Measurements from ENCODE around the gene JSRP1. TPM values are rescaled to one million over a fixed set of nuclear protein-coding genes. Genes with fewer than 3 reads are reported as not detected.

Gene JSRP1
- polyA plus RNA-seq, 1 donor from 2014 or later, result 1.4 TPM

GRCh38 chr19:2226840-2227360, 29.3 kb downstream of the JSRP1 start:
- no peaks in the 10 kb centered on the region for H3K27me3 ChIP-seq (ENCODE audit: insufficient read depth, low read depth, low read length)
- H3K36me3 ChIP-seq (ENCODE audit: insufficient read depth, low read length), result no peaks in the 10 kb centered on the region
- H3K4me2 ChIP-seq (ENCODE audit: low read length), result no peak overlapping the region
- no peak overlapping the region for H2AFZ ChIP-seq (ENCODE audit: low read depth, low read length)
- H3K9ac ChIP-seq (ENCODE audit: low read length), result no peak overlapping the region
- no peaks in the 10 kb centered on the region for H3K79me2 ChIP-seq (replicated peaks; ENCODE audit: insufficient read depth, low read length)
- no peak overlapping the region for H3K27ac ChIP-seq (ENCODE audit: low read length)
- no peaks in the 10 kb centered on the region for H4K20me1 ChIP-seq (ENCODE audit: insufficient read depth)
- H3F3A ChIP-seq (ENCODE audit: insufficient read depth, low read length, poor library complexity, severe bottlenecking), result no peaks in the 10 kb centered on the region
- no peak overlapping the region for H3K4me3 ChIP-seq (ENCODE audit: low read length)
- H3K9me2 ChIP-seq (ENCODE audit: insufficient read depth, low read length), result no peaks in the 10 kb centered on the region
- TF ChIP-seq MXI1 (conservative IDR thresholded peaks at IDR 0.05; ENCODE audit: poor library complexity, severe bottlenecking) (no peak), SMC3 (conservative IDR thresholded peaks at IDR 0.05; ENCODE audit: poor library complexity) (no peak), RAD21 (conservative IDR thresholded peaks at IDR 0.05) (no peak), EZH2 (IDR thresholded peaks at IDR 0.05; ENCODE audit: borderline replicate concordance, insufficient read depth, low read length, poor library complexity, severe bottlenecking) (no peak), EP300 (conservative IDR thresholded peaks at IDR 0.05; ENCODE audit: poor library complexity, severe bottlenecking) (no peak), TAF1 (IDR thresholded peaks at IDR 0.05; ENCODE audit: low read depth) (no peak), POLR2AphosphoS5 (IDR thresholded peaks at IDR 0.05) (no peak)
- TF ChIP-seq, protein P1, sequence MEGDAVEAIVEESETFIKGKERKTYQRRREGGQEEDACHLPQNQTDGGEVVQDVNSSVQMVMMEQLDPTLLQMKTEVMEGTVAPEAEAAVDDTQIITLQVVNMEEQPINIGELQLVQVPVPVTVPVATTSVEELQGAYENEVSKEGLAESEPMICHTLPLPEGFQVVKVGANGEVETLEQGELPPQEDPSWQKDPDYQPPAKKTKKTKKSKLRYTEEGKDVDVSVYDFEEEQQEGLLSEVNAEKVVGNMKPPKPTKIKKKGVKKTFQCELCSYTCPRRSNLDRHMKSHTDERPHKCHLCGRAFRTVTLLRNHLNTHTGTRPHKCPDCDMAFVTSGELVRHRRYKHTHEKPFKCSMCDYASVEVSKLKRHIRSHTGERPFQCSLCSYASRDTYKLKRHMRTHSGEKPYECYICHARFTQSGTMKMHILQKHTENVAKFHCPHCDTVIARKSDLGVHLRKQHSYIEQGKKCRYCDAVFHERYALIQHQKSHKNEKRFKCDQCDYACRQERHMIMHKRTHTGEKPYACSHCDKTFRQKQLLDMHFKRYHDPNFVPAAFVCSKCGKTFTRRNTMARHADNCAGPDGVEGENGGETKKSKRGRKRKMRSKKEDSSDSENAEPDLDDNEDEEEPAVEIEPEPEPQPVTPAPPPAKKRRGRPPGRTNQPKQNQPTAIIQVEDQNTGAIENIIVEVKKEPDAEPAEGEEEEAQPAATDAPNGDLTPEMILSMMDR (IDR thresholded peaks at IDR 0.05; ENCODE audit: poor library complexity, severe bottlenecking), result no peak
- TF ChIP-seq, protein P2, sequence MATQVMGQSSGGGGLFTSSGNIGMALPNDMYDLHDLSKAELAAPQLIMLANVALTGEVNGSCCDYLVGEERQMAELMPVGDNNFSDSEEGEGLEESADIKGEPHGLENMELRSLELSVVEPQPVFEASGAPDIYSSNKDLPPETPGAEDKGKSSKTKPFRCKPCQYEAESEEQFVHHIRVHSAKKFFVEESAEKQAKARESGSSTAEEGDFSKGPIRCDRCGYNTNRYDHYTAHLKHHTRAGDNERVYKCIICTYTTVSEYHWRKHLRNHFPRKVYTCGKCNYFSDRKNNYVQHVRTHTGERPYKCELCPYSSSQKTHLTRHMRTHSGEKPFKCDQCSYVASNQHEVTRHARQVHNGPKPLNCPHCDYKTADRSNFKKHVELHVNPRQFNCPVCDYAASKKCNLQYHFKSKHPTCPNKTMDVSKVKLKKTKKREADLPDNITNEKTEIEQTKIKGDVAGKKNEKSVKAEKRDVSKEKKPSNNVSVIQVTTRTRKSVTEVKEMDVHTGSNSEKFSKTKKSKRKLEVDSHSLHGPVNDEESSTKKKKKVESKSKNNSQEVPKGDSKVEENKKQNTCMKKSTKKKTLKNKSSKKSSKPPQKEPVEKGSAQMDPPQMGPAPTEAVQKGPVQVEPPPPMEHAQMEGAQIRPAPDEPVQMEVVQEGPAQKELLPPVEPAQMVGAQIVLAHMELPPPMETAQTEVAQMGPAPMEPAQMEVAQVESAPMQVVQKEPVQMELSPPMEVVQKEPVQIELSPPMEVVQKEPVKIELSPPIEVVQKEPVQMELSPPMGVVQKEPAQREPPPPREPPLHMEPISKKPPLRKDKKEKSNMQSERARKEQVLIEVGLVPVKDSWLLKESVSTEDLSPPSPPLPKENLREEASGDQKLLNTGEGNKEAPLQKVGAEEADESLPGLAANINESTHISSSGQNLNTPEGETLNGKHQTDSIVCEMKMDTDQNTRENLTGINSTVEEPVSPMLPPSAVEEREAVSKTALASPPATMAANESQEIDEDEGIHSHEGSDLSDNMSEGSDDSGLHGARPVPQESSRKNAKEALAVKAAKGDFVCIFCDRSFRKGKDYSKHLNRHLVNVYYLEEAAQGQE (IDR thresholded peaks at IDR 0.05; ENCODE audit: borderline replicate concordance), result no peak
- H3K9me3 ChIP-seq (ENCODE audit: low read length), result no peaks in the 10 kb centered on the region

DNA sequence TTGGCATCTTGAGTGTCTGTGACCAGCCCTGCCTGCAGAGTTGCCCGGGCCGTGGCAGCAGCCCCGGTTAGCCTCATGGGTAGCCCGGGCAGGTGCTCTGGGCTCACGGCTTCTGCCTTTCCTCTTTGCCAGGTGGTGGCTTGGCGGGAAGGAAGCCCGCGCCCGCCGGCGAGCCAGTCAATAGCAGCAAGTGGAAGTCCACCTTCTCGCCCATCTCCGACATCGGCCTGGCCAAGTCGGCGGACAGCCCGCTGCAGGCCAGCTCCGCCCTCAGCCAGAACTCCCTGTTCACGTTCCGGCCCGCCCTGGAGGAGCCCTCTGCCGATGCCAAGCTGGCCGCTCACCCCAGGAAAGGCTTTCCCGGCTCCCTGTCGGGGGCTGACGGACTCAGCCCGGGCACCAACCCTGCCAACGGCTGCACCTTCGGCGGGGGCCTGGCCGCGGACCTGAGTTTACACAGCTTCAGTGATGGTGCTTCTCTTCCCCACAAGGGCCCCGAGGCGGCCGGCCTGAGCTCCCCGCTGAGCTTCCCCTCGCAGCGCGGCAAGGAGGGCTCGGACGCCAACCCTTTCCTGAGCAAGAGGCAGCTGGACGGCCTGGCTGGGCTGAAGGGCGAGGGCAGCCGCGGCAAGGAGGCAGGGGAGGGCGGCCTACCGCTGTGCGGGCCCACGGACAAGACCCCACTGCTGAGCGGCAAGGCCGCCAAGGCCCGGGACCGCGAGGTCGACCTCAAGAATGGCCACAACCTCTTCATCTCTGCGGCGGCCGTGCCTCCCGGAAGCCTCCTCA, 30.0 kb downstream of the JSRP1 start:
- H3K27ac ChIP-seq (ENCODE audit: low read length), result no peak overlapping the region
- no peaks in the 10 kb centered on the region for H3K79me2 ChIP-seq (replicated peaks; ENCODE audit: insufficient read depth, low read length)
- TF ChIP-seq, protein P1 (IDR thresholded peaks at IDR 0.05; ENCODE audit: poor library complexity, severe bottlenecking), result no peak
- TF ChIP-seq, protein P2 (IDR thresholded peaks at IDR 0.05; ENCODE audit: borderline replicate concordance), result no peak
- TF ChIP-seq POLR2AphosphoS5 (IDR thresholded peaks at IDR 0.05) (no peak), EP300 (conservative IDR thresholded peaks at IDR 0.05; ENCODE audit: poor library complexity, severe bottlenecking) (no peak), SMC3 (conservative IDR thresholded peaks at IDR 0.05; ENCODE audit: poor library complexity) (no peak), EZH2 (IDR thresholded peaks at IDR 0.05; ENCODE audit: borderline replicate concordance, insufficient read depth, low read length, poor library complexity, severe bottlenecking) (no peak), RAD21 (conservative IDR thresholded peaks at IDR 0.05) (no peak), MXI1 (conservative IDR thresholded peaks at IDR 0.05; ENCODE audit: poor library complexity, severe bottlenecking) (no peak), TAF1 (IDR thresholded peaks at IDR 0.05; ENCODE audit: low read depth) (no peak)
- no peaks in the 10 kb centered on the region for H4K20me1 ChIP-seq (ENCODE audit: insufficient read depth)
- H3K4me2 ChIP-seq (ENCODE audit: low read length), result no peak overlapping the region
- no peaks in the 10 kb centered on the region for H3K9me2 ChIP-seq (ENCODE audit: insufficient read depth, low read length)
- no peak overlapping the region for H3K4me3 ChIP-seq (ENCODE audit: low read length)
- no peak overlapping the region for H3K9ac ChIP-seq (ENCODE audit: low read length)
- no peaks in the 10 kb centered on the region for H3K27me3 ChIP-seq (ENCODE audit: insufficient read depth, low read depth, low read length)
- no peaks in the 10 kb centered on the region for H3F3A ChIP-seq (ENCODE audit: insufficient read depth, low read length, poor library complexity, severe bottlenecking)
- H3K36me3 ChIP-seq (ENCODE audit: insufficient read depth, low read length), result no peaks in the 10 kb centered on the region
- no peak overlapping the region for H2AFZ ChIP-seq (ENCODE audit: low read depth, low read length)
- H3K9me3 ChIP-seq (ENCODE audit: low read length), result no peaks in the 10 kb centered on the region

Data from neural cell (in vitro differentiated cells).